Endometrium (tissue), 2 donors: ENCODE results near the gene DIP2B.
"Not testable (repeated sequence)": the region's sequence is repeated elsewhere in the genome, so short reads cannot be mapped to it uniquely, and the experiment has no call there.

Experiments used
- FAIRE-seq: peaks from 2 replicates; lab custom pipeline; 2012; peaks lifted over from hg19 to GRCh38; lab: Jason Lieb, UNC
- donor health status: control.
- donor health status: control.

DIP2B gene

DNA sequence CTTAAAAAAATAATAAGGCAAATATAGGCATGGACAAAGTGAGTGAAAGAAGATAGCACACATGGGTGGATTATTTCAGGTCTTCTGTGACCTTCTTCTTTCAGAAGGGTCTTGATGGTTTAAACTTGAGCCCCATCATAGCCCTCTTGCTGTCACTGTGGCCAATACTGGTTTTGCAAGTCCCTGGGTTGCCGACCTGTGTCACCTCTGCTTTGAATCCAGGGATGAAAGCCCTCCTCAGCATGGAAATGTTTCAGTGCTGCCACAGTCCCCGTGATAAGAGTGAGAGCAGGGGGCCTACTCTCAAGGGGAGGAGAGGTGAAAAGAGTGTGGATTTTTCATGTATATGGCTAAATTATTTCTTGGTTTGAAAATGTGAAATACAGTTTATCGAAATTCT lies 228.9 kb downstream of the DIP2B start:
- FAIRE-seq, result no peak

DNA sequence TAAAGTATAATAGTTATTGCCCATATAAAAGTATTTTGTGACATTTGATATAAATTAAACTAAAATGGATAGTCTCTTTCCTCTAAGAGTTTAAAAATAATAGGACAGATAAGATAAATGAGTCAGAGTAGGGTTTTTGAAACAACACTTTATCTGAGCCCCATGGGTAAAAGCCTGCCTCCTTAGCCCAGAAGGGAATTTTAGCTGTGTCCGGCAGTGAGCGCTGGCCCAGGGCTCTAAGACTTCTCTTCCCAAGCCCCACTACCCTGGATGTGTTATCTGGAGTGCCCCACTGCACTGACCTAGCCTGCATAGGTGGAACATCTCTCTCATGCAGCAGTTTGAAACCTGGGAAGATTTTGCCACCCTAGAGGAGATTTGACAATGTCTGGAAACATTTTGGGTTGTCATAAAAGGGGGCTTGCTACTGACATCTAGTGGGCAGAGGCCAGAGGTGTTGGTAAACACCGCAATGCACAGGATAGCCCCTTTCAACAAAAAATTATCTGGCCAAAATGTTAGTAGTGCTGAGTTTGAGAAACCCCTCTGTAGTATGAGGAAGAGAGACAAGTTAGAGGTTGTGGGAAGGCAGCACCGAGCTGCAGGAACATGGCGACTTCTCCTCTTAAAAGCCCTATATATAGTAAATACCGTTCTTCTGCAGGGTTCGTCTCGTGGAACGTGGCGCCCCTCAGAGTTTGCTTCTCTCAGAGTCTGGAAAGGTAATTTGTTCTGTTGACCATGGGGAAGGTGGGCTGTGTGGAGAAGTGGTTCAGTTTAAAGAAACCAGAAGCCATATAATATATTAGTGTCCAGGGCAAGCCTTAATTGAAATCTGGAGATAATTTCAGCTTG lies 229.9 kb downstream of the DIP2B start:
- no peak for FAIRE-seq

DNA sequence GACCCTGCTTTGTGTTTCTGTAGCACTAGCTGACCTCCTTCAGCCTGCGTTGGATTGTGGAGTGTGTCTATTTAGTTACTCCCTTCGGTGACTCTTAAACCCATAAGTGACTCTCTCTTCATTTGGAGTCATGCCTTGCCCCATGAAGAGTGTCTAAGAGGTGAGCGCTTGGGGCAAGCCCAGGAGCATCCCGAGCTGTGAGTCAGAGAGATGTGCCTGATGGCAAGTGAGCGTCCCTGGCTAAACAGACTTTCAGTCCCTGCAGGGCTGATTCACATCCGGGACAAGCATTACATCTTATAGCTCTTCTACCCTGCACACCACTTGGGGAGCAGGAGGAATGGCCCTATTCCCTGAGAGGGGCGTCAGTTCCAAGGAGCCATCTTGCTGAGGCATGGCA lies 234.8 kb downstream of the DIP2B start:
- no peak for FAIRE-seq

DNA sequence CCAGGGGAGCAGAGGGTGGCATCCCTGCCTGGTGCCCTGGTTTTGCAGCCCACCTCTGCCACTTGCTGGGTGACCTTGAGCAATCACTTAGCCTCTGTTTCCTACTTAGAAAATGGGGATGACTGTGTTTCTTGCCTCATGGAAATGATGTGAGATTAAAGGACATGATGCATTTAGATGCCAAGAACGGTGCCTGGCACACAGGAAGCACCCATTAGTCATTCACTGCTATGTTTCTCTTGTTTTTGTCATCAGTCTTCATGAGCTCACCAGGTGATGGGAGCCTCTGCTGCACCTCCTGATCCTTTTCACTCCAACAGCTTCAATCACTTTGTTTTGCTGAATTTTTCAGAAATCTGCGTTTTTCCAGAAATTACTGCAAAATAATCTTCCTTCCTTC lies 235.5 kb downstream of the DIP2B start:
- no peak for FAIRE-seq

DNA sequence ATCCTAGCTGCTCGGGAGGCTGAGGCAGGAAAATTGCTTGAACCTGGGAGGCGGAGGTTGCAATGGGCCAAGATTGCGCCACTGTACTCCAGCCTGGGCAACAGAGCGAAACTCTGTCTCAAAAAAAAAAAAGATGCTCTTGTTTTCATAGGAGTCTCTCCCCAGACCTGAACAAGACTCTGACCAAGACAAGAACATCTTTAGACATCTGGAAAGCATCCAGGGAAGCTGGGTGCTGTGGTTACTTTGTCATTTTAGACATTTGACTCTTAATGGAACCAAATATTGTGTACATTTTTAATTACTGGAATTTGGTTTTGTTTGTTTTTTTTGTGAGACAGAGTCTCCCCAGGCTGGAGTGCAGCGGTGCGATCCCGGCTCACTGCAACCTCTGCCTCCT lies 238.0 kb downstream of the DIP2B start:
- FAIRE-seq, result no peak

DNA sequence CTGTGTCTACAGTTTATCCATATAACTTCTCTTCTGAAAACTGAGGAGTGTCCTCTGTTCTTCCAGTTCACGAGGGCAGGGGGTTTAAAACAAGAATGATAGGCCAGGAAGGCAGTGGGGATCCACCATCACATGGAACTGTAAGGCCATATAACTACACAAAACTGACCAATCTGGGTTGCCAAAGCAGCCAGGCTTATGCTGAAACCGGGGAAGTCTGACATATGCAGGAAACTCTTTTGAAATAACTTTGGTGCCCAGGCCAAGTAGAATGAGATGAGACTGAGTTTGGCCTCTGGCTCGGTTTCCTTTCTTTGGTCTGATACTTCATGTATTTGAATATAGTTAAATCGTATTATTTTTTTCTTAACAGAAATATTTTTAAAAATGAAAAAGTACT lies 241.1 kb downstream of the DIP2B start:
- no peak for FAIRE-seq

DNA sequence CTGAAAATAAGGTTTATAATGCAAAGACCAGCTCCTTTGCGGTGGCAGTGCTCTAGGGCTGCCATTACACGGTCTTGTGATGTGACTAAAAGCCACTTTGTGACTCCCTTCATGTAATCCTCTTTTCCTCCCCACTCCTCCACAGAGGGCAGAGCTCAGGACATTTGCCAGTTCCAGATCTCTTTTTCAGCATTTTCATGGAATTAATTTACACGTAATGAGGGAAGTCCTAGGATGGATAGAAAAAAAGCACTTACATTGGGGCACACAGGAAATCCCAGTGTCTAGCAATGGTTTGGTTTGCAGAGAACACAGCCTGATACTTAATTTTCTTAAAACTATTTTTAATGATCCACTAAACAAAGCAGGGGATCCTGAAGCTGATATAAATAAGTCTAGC lies 241.6 kb downstream of the DIP2B start:
- no peak for FAIRE-seq

DNA sequence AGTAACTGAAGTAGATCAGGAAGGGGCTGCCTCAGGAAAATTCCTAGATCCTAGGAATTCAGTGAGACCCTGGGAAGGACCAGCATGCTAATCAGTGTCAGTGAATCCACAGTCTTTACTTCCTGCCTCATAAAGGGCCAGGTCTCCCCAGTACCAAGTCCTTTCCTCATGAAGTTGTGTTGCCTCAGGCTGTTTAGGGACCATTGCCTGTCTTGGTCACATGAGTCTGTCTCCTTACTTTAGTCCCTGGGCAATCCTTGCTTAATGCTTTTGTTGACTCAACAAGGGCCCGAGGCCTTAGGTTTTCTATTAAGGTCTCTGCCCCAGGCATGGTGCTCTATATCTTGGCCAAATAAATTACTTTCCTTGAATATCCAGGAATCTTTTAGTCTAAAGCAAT lies 243.0 kb downstream of the DIP2B start:
- FAIRE-seq, result no peak

DNA sequence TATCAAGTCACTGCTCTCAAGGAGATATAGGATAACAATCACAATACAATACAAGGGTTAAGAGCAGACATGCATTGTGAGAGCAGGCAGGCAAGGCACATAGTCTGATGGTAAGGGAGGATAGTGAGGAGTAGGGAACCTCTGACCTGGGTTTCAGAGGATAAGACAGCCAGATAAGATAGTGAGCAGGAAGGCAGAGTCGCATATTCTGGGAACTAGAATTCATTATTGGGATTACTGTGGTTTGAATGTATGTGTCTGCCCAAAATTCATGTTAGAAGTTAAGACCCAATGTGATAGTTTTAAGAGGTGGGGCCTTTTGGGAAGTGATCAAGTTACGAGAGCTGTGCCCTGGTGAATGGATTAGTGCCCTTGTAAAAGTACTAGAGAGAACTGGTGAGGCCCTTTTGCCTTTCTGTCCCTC lies 244.7 kb downstream of the DIP2B start:
- no peak for FAIRE-seq

DNA sequence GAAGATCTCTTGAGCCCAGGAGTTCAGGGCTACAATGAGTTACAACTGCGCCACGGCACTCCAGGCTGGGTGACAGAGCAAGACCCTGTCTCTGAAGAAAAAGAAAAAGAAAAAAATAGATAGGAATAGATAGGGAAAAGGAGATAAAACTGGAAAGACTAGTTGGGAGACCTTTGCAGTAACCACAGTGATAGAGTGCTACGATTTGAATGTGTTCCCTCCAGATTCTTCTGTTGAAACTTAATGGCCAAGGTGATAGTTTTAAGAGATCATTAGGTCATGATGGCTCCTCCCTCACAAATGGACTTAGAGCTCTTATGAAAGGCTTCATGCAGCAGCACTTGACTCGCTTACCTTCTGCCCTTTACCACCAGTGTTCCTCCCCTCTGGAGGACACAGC lies 245.6 kb downstream of the DIP2B start:
- no peak for FAIRE-seq

DNA sequence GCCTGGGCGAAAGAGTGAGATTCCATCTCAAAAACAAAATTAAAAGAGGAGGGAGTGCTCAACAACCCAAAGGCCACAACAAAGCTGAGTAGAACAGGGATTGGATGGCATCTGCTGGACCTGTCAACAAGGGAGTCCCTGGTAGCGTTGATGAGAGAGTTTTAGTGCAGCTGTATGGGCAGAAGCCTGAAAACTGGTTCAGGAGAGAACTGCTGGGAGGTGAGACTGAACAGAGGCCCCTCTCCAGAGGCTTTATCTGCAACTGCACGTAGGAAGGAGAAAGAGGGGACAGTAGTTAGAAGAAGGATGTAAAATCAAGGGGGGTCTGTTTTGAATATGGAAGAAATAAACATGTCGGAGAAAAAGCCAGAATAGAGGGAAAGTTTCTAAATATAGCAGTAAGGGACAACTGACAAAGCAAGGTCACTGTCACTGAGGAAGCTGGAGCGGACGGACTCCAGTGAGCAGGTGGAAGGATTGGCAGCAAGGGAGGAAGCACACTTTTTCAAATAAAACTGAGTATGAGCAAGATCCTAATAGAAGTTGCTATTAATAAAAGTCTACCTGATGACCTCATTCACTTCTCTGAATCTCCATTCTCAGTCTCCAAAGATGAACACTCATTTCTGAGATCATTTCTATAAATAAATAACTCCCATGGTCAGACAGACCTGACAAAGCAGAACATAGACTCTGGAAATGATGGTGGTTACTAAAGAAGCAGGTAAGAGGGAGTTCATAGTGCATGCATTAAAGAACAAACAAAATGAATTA lies 247.3 kb downstream of the DIP2B start:
- no peak for FAIRE-seq

DNA sequence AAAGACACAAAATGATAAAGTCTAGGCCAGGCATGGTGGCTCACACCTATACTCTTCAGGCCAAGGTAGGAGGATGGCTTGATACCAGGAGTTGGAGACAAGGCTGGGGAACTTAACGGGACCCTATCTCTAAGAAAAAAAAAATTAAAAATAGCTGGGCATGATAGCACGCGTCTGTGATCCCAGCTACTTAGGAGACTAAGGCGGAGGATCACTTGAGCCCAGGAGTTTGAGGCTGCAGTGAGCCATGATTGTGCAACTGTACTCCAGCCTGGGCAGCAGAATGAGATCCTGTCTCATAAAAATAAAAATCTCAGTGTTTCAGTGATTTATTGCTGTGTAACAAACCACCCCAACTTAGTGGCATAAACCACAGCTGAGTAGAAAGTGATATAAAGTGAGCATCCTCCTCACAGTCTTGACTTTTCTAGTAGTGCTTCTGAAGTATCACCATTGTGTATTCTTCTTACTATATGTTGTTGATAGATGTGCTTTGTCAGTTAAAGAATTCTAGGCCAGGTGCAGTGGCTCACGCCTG lies 248.5 kb downstream of the DIP2B start:
- FAIRE-seq, result no peak

DNA sequence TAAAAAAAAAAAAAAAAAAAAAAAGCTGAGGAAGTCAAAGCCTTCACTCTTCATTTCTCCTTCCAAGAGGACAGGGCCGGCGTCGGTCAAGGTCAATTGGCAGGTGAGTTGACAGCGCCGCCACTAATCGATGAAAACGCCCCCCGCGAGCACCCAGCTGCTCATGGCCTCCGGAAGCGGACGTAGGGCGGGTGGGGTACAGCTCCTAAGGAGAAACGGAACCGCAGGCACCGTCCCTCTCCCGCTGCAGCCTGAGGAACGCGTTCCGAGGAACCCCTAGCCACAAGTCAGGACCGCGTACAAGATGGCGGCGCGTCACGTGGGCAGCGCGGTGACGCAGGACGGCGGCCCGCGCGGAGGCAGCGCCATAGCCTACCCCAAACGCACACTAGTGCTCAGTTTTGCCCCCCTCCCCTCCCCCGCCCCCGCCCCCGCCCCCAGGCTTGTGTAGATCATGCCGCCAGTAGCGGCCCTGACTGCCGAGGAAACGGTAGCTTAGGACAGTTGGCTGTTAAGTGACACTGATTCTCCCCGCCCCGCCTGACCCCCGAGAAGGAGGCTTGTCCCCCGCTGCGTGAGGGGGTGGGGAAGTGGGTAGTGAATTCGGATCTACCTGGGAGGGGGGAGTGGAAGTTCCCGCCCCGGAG lies 259.0 kb downstream of the DIP2B start, which contains the start of gene ATF1:
Gene ATF1, plus strand, starts transcription at position 463 of the 647 bp plus-strand sequence. CDS start 16,045 bp downstream, outside the sequence.
- FAIRE-seq, result no peak

DNA sequence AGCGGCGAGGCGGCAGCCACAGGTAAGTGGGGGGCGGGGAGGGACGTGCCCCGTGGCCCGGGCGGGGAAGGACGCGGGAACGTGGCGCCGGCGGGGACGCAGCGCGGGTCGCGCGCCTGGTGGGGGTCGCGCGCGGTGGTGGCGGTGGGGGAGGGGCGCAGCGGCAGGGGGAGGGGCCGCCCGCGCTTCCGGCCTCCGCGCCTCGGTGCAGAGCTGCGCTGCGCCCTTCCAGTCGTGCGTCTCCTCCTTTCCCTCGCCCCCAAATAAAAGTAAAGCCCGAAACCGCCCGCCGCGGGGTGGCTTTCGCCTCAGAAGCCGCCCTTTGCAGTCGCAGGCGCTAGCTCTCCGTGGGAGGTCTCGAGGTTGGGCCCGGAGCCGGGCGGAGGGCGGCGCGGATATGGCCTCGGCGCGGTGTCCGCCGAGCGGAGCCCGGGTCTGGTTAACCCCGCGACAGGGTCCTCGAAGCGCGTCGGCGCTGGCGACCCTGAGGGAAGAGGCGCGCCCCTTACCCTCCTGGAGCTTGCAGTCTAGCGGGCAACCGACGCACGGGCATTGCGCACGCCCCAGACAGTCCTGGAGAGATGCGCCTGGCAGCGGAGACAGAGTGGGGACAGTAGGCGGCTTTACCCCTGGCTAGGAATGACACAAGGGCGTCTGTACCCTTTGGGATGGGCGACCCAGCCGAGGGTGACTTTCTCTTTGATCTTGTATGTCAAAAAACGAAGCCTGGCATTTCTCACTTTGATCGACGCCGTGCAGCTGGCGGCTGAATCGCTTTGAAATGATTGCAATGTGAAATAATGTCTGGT lies 259.7 kb downstream of the DIP2B start:
- no peak for FAIRE-seq

DNA sequence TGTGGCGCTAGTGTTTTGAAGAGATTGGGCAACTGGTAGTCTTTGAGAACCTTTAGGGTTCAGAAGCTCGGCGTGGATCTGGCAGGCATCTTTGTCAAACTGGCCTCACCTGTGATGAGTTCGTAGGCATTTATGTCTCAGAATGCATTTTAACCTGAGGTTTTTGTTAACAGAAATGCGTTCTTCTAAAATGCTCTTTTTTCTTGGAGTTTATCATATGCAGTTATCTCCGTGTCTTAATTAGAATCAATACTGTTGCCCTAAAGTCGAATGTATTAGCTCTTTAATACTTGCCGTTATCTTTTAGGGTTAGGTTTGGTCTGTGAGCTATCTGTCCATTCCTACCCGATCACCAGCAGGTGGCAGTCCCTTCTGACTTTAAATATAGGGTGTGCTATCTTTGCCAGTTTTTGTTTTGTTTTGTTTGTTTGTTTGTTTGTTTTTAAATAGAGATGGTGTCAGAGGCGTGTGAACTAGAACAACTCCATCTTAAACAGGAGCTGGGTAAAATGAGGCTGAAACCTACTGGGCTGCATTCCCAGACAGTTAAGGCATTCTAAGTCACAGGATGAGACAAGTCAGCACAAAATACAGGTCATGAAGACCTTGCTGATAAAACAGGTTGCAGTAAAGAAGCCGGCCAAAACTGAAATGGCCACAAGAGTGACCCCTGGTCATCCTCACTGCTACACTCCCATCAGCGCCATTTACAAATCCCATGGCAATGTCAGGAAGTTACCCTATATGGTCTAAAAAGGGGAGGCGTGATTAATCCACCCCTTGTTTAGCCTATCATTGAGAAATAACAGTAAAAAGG lies 260.5 kb downstream of the DIP2B start:
- peak; percentile 69 for FAIRE-seq

DNA sequence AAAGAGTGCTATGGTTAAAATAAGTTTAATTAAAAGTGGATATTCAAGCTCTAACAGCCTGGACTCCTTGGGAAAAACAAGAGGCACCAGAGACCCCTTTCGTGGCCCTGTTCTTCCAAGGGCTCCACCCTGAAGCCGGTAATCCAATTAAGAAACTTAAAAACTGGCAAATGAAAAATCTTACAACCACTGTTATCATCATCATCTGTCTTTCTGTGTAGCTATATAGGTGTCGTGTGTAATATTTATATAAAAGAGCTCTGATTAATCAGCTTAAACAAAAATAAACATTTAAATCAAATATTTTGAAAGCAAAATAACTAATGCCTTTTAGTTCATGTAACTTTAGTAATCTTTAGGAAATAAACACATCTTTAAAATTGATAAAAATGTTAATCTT lies 263.6 kb downstream of the DIP2B start:
- no peak for FAIRE-seq

DNA sequence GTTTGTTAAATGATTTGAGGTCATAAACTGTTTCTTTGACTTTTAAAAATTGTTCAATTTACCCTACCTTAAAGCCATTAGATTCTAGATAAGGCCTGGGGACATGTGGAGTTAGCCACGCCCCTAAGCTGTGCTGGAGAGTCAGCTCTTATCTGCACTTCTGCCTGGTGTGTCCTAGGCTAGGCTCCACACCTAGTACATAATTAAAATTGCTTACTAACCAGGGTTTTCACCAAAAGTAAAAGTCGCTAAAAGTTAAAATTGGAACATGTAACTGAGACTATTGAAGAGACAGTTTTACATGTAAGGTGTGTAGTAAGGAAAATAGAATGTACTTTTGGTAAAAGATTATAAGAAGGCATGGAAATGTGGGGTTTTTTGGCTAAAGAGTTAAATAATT lies 264.0 kb downstream of the DIP2B start:
- not testable (repeated sequence) for FAIRE-seq

DNA sequence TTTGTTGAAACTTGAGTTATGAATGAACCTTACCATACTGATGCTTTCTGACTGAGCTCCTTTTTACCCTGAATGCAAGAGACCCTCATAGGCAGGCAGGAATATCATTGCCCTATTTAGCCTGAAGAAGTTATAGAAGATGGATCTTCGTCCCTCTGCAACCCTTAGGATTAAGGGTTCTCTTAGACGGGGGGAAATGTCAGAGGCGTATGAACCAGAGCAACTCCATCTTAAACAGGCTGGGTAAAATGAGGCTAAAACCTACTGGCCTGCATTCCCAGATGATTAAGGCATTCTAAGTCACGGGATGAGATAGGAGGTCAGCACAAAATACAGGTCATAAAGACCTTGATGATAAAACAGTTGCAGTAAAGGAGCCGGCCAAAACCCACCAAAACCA lies 266.6 kb downstream of the DIP2B start:
- no peak for FAIRE-seq

DNA sequence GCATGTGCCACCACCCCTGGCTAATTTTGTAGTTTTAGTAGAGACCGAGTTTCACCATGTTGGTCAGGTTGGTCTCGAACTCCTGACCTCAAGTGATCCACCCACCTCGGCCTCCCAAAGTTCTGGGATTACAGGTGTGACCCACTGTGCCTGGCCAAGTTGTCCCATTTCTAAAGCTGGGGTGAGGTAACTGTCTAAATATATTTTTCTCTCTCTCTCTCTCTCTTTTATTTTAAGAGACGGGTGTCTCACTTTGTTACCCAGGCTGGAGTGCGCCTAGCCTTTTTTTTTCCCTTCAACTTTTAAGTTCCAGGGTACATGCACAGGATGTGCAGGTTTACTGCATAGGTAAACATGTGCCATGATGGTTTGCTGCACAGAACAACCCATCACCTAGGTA lies 267.7 kb downstream of the DIP2B start:
- no peak for FAIRE-seq

DNA sequence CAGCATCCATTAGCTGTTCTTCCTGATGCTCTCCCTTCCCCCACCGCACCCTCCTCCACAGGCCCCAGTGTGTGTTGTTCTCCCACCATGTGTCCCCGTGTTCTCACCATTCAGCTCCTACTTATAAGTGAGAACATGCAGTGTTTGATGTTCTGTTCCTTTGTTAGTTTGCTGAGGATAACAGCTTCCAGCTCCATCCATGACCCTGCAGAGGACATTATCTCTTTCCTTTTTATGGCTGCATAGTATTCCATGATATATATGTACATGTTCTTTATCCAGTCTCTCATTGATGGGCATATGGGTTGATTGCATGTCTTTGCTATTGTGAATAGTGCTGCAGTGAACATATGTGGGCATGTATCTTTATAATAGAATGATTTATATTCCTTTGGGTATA lies 268.1 kb downstream of the DIP2B start:
- no peak for FAIRE-seq

DNA sequence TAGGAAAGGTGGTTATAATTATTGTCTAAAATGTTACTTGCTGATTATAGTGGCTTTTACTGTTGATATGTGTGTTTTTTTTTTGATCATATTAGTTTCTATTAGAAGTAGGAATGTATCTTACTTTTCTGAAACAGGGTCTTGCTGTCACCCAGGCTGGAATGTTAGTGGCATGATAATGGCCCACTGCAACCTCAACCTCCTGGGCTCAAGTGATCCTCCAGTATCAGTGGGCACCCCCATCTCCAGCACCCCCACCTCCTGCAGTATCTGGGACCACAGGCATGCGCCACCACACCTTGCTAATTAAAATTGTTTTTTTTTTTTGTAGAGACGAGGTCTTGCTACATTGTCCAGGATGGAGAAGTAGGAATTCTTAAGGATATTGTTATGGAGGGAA lies 270.5 kb downstream of the DIP2B start:
- FAIRE-seq, result no peak
